Subcutaneous adipose tissue (tissue), 4 donors: ENCODE results near the gene FLCN. TPM values are rescaled to one million over a fixed set of nuclear protein-coding genes. Genes with fewer than 3 reads are reported as not detected.

Experiments
- CTCF ChIP-seq: fragments of 450-650 bp; IDR thresholded peaks from one replicate; pipeline ENCODE4 v1.5.1; 2016; ENCODE audit warnings: low read depth, mild to moderate bottlenecking, control low read depth, antibody characterized with exemption, moderate library complexity
- total RNA-seq, 4 donors: library from RNA; depleted of rRNA; stranded (reverse); fragments of >200 nt; gene quantifications; one replicate each; pipeline ENCODE4 v1.1.0, GENCODE V29; 2016

Gene FLCN
- total RNA-seq, 4 donors from 2014 or later, result 25.4 to 123 (median 69.6) TPM

GRCh38 chr17:17264430-17264829 lies 27.5 kb upstream of the FLCN start:
- TF ChIP-seq CTCF, result no peak

GRCh38 chr17:17258998-17259397 lies 22.0 kb upstream of the FLCN start:
- TF ChIP-seq CTCF, result no peak

GRCh38 chr17:17258011-17258410 lies 21.0 kb upstream of the FLCN start:
- TF ChIP-seq CTCF, result no peak

- TF ChIP-seq CTCF, result no peak
These were observed 19.3 kb upstream of the FLCN start for GRCh38 chr17:17256316-17256715.

DNA sequence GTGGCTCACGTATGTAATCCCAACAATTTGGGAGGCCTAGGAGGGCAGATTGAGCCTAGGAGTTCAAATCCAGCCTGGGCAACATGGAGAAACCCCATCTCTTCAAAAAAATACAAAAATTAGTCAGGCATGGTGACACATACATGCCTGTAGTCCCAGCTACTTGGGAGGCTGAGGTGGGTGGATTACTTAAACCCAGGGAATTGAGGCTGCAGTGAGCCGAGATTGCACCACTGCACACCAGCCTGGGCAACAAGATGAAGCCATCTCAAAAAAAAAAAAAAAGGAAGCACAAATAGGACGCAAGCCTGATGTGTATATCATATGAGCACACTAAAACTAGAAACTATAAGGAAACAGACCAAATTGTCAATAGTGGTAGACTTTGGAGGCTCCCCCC lies 17.1 kb upstream of the FLCN start:
- no peak for TF ChIP-seq CTCF

DNA sequence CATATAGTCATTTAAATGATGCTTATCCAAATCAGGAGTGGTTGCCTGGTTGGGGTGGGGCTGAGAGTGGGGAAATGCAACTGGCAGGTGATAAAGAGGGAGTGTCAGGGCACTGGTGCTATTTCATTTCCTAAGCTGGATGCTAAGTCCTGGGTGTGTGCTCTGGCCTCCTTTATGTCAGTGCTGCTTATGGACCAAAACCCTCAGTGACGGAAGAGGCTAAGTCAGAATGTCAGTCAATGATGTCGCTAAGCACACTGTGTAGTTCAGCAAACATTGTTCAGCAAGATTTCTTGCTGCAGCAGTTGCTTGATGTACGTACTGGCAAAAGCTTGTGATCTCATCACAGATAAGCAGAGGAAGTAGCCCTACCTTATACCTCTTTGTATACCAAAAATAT lies 16.4 kb upstream of the FLCN start:
- TF ChIP-seq CTCF, result no peak

- no peak for TF ChIP-seq CTCF
These were observed 15.2 kb upstream of the FLCN start for GRCh38 chr17:17252149-17252661.
